Endometrial microvascular endothelial cells (primary cell): ENCODE measurements around the gene IL10RB. TPM values are rescaled to one million over a fixed set of nuclear protein-coding genes. Genes with fewer than 3 reads are reported as not detected.
"Not testable (repeated sequence)": the region's sequence is repeated elsewhere in the genome, so short reads cannot be mapped to it uniquely, and the experiment has no call there.

Source experiments
- in situ Hi-C: cut with HindIII; loops from 2 replicates; pipeline ENCODE4 v1.10.0; 2017; ENCODE audit warnings: low sequenced_read_pairs, low pct_unique_long_range_greater_than_20kb; ENCODE audit errors: inconsistent ontology term
- total RNA-seq: library from RNA; depleted of rRNA; stranded (reverse); fragments of >200 nt; gene quantifications from one replicate; pipeline ENCODE4 v1.2.3, GENCODE V29; 2015; ENCODE audit errors: inconsistent ontology term

IL10RB gene
- total RNA-seq = 45.9 TPM

DNA sequence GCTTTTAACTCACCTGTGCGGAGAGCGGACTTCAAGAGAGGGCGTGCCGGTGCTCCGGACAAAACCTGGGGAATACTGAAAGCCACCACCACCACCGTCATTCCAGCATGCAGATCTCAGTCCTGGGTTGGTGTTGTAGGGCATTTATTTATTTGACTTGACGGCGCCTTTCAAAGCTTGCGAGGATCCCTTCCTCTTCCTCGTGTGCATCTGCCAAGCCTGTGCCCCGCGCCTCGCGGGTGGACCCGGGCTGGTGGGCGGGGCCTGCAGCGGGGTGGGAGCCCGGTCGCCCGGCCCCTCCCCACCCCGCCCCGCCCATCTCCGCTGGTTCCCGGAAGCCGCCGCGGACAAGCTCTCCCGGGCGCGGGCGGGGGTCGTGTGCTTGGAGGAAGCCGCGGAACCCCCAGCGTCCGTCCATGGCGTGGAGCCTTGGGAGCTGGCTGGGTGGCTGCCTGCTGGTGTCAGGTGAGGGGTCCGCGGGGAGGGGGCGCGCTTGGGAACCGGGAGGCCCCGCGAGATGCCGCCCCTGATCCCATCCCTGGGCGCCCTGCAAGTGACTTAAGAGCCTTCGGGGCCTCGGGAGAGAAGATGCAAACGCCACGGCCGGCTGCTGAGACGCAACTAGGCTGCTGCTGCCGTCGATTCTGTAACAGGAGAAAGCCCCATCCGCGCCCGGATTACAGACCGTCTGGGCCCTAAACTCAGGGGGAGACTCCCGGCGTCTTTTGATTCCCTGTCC lies at the start of gene IL10RB:
Gene IL10RB (plus strand): TSS at position 318 of the 739 bp plus-strand sequence. CDS start 99 bp downstream, at position 417.
- in situ Hi-C loops = no loop called here

DNA sequence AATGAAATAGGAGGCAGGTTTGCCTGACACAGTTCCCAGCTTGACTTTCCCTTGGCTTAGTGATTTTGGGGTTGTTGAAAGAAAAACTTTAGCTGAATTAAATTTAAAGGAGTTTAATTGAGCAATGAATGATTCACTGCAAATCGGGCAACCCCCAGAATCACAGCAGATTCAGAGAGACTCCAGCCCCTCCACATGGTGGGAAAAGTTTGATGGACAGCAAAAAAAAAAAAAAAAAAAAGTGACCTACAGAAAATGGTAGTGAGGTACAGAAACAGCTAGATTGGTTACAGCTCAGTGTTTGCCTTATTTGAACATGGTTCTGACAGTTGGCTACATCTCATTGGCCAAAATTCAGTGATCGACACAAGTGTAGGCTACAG lies 49.0 kb upstream of the IL10RB start:
- in situ Hi-C loops = no loop called here

DNA sequence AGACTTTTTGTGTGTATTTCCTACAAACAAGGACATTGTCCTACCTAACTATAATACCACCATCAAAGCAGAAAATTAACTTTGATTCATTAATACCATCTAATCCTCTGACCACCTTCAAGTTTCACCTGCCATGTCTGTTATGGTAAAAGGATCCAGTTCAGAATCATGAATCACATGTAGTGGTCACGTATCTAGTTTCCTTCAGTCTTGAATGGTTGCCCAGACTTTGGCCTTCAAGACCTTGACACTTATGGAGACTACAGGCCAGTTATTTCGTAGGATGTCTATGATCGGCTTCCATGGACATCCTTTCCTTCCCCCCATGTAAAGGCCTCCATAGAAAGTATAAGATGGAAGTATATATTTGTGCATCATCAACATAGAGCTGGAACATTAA lies 46.9 kb upstream of the IL10RB start:
- in situ Hi-C loops = no loop called here

DNA sequence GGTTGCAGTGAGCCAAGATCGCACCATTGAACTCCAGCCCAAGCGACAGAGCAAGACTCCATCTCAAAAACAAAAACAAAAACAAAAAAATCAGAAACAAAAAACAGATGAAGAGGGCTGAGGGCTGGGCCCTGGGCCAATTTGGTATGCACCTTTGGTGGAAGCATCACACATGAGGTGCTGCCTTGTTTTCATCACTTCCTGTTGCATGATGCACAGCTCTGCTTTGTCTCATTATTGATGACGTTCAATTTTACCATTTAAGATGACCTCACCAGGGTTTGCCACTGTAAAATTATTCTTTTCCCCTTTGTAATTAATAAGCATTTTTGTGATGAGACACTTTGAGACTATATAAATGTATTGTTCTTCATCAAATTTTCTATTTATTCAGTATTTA lies 46.2 kb upstream of the IL10RB start:
- in situ Hi-C loops = no loop called here

DNA sequence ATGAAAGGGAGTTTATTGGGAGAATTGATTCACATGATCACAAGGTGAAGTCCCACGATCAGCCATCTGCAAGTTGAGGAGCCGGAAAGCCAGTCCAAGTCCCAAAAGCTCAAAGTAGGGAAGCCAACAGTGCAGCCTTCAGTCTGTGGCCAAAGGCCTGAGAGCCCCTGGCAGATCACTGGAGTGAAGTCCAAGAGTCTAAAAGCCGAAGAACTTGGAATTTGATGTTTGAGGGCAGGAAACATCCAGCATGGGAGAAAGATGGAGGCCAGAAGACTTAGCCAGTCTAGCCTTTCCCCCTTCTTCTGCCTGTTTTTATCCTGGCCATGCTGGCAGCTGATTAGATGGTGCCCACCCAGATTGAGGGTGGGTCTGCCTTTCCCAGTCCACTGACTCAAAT lies 40.8 kb upstream of the IL10RB start:
- in situ Hi-C loops = not testable (repeated sequence)

DNA sequence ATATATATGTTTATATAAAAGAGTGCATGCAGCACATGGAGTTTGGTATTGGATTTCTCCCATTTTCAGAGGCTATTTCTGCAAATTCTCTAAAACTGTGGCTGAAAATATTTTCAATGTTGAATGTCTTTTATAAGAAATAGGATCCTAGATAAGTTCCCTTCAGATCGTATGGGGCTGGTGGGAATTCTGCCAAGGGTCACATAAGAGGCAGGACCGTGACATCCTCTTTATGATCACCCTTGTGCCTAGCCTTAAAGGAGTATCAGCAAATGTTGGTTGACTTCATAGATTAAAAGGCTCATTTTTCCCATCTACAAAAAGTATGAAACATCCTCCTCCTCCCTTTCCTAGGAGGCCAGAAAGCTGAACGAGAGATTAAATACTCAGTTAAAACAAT lies 37.7 kb upstream of the IL10RB start:
- in situ Hi-C loops = no loop called here

DNA sequence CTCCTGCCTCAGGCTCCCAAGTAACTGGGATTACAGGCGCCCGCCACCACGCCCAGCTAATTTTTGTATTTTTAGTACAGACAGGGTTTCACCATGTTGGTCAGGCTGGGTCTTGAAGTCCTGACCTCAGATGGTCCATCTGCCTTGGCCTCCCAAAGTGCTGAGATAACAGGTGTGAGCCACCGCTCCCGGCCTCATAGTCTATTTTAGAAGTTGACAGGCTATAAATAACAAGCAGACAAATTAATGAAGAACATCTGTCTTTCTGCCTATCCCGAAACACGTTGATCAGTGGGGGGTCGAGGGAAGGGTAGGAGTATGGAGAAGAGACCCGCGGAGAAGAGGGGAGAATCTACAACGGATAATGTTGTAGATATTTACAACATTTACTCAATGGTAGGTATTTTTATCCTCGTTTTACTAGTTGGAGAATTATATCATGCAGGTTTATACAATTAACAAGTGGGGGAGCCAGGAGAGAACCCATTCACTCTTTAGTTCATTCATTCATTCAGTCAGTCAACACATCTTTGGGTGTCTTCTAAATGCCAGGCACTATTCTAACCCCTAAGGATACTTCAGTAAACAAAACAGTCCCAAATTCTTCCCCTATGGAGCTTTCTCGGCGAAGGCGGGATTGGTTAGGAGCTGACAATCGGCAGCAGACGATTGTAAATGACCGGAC lies 36.9 kb upstream of the IL10RB start:
- in situ Hi-C loops = no loop called here

DNA sequence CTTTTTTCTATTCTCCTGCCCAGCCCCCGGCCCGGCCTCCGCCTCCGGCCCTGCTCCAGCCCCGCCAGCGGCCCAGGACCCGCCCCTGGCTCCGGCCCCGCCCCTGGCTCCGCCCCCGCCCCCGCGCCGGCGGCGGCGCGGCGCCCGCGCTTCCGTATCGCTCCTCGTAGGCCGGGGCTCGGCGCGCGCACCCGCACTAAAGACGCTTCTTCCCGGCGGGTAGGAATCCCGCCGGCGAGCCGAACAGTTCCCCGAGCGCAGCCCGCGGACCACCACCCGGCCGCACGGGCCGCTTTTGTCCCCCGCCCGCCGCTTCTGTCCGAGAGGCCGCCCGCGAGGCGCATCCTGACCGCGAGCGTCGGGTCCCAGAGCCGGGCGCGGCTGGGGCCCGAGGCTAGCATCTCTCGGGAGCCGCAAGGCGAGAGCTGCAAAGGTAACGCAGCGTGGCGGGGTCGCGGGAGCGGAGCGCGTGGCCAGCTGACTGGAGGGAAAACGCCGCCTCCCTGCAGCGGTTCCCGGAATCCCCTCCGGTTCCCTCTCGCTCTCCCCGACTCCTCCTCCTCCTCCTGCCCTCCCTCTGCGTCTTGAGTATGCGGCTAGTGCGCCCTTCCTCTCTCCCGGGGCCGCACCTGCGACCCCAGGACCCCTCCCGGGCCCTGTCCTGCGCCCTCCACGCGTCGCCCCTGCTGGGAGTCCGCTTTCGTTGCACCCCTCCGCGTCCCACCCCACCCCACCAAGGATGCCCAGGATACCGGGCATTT lies 36.2 kb upstream of the IL10RB start, which contains the start of gene IFNAR2:
Gene IFNAR2 (plus strand): TSS at position 155 of the 761 bp plus-strand sequence. CDS start 11,985 bp downstream, outside the sequence.
- in situ Hi-C loops = no loop called here

DNA sequence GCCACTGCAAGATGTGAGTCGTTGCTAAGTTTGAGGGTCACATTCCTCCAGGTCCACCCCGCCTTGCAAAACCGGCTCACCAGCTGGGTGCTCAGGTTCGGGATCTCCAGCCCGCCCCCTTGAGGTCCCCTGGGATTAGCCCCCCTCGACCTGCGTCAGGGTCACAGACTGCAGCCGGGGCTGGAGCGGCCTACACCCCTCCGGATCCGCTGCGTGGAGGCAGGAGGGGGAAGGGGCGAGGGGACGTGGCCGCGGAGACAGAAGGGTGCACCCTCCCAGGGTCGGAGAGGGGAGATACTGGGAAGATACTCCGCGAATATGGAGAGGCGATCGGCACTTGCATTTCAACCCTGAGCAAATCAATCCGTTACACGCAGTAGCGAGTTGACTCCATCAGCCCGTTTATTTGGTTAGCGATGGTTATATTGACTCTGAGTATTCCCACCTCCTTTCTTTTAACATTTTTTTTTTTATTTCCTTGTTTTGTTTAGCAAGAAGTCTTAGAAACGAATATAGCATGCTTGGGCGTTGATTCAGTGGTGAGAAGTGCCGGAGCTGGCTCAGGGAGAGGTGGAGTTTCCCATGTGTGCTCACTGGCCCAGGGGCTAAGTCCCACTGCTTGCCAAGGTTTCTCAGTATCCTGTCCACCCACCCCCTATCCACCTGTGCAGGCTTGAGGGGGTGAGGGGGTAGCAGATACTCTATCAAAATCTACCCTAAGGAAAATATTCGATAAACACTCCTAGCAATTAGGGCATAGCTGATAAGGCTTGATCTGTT lies 35.4 kb upstream of the IL10RB start:
- in situ Hi-C loops = no loop called here

DNA sequence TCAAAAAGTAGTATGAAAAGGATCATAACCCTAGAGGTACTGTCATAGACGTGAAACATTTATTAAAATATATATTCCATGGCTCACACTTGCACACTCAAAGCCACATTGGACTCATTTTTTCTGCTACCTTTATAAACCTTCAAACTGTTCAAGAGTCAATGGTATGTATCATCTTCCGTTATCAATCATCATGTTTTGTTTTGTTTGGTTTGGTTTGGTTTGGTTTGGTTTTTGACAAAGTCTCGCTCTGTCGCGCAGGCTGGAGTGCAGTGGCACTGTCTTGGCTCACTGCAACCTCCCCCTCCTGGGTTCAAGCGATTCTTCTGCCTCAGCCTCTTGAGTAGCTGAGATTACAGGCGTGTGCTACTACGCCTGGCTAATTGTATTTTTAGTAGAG lies 34.6 kb upstream of the IL10RB start:
- in situ Hi-C loops = no loop called here

DNA sequence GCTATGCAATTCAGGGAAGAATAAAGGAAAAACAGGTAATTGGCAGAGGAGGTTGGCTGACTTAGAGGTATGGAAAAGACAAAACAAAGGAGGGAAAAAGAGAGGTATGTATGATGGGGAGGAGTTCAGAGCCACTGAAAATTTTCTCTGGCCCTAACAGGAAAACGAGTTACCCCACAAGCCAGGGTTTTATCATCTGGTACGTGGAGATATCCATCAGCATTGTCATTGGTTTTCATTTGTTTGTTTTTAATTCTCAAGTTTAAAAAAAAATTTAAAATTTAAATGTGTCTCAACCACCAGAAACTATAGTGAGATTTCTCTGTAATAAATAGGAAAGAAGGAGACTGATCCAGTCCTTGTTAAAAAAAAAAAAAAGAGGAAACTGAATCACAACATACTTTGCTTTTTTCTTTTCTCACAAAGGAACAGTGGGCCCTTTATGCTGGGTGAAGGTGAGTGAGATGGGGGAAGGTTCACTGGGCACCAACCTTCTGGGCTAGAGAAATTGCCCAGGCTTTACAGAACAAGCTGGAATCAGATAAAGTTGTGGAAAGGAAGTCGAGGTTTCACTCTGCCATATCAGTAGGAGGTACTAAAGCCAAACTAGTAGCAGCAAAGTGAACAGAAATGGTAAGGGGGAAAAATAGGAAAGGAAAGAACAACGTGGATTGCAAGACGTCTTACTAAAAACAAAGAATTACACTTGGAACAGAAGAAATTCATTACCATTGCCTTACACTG lies 33.7 kb upstream of the IL10RB start:
- in situ Hi-C loops = no loop called here

DNA sequence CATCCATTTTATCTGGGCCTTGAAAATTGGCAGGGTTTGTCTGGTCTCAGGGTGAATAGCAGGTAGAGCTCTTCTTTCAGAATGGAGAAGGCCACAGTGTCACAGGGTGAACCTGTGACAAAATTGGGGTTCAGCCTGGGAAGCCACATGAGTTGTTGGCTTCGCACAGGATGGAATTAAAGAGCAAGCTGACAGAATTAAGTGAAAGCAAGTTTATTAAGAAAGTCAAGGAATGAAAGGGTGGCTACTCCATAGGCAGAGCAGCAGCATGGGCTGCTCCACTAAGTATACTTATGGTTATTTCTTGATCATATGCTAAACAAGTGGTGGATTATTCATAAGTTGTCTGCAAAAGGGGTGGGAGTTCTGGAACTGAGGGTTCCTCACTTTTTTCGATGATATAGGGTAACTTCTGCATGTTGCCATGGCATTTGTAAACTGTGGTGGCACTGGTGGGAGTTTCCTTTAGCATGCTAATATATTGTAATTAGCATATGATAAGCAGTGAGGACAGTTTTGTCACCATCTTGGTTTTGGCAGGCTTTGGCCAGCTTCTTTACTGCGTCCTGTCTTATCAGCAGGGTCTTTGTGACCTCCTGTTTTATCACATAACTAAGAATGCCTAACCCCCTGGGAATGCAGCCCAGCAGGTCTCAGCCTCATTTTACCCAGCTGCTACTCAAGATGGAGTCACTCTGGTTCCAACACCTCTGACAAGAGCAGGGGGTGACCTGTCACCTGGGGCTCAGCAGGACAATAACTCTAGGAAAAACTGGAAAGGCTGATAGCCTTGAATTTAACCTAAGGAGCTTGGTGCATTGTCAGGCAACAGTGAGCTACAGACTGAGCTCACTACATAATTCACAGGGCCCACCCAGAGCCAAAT lies 31.3 kb upstream of the IL10RB start:
- in situ Hi-C loops = no loop called here

DNA sequence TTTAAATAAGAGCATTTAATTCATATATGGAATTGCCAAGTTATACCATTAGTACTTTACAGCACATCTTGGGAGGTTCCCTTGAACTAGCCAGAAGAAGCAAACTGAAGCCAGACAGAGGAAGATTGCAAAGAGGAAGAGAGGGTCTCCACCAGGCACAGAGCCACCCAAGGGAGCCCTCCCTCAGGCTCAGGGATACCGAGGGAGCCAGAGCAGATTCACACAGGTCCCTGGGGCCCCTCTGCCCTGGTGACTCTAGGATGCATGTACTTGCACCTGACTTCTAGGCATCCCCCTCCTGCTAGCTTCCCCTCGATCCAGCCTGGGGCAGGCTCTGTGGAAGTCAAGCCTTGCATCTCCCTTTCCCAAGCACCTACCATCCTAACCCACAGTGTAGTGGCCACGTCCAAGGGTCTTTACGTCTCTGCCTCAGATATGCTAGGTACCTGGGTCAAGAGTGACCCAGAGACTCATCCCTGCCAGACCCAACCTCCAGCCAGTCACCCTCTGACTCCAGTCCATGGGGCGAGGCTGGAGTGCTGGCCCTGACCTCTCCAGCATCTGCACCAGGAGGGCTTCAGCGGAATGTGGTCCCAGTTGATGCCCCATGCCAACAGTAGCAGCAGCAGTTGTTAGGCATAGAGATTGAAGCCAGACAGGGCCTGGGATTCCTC lies 30.0 kb upstream of the IL10RB start:
- in situ Hi-C loops = no loop called here

DNA sequence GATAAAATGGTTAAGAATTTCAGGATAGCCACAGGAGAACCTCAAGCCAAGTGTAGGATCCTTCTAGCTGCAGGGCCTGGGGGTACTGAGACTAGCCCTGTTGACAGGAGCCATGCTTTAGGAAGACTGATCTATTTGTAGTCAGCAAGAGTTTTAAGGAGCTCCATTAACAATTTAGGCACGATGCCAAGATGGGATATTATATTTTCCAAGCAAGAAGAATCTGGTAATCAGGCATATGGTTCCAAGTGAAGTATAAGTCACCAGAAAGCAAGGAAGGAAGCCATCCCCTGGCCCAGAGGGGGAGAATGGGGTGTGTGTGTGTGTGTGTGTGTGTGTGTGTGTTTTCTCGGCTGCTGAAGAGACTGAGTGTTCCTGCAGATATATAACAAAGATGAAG lies 29.4 kb upstream of the IL10RB start:
- in situ Hi-C loops = no loop called here

DNA sequence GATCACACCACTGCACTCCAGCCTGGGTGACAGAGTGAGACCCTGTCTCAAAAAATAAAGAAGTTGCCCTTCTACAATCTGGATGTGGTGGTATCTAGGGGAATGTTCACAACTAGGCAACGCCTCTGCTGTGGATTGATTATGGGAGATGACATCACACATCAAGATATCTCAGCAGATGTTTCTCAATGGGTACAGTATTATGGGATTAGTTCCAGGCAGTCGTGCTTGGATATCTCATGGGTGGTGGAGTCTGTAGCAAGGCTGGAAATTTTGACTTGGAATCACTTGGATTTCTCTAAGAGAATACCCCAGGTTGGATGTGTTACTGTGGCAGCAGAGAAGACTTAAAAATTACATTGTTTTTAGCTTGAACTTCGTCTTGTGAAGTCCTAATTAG lies 28.7 kb upstream of the IL10RB start:
- in situ Hi-C loops = no loop called here

DNA sequence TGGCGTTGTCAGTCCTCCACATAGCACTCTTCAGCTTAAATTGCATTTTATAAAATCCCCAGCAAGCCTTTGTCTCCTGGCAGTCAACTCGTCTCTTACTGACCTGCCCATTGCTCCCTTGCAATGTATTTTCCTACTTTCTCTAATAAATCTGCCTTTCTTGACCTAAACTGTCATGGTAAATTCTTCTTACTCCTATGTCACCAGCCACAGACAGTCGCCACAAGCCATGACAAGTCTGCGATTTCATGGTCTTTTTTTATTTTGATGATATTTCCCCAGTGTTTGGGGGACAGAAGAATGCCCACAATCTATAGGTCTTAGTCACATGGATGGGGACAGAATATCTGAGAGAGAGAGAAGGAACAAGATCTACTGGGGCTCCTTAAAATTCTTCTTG lies 28.0 kb upstream of the IL10RB start:
- in situ Hi-C loops = no loop called here
